ENCODE results near the gene VPS37C.
A peak's percentile ranks its signal among the peaks of the same experiment; 100 is the strongest.

DNA sequence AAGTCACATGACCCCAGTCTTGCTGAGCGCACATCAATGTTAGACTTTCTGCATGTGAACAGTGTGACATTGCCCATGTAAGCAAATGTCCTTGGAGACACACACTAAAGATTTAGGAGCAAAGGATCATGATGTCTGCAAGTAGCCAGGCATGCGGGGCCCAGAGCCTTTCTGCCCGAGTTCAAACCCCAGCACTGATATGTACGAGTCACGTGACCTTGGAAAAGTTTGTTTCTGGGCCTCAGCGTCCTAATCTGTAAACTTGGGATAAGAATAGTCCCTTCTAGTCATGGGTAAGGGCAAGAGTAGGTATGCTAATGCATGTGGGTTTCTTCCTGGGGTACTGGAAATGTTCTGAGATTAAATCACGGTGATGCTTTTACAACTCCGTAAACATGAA is 25.3 kb upstream of the VPS37C start:
- TF ChIP-seq FOXM1 (IDR thresholded peaks at IDR 0.05; ENCODE audit: borderline replicate concordance, low read depth) = no peak
- no peak for TF ChIP-seq REST (IDR thresholded peaks at IDR 0.05; ENCODE audit: low read depth)
- TF ChIP-seq RAD21 (IDR thresholded peaks at IDR 0.05; ENCODE audit: low read depth) = no peak
- TF ChIP-seq USF1 (IDR thresholded peaks at IDR 0.05) = 0 out of 2 replicates have a peak, but pooled peaks have one; percentile 15
- TF ChIP-seq TAF1 (IDR thresholded peaks at IDR 0.05; ENCODE audit: low read depth) = no peak
- TF ChIP-seq, protein P1, sequence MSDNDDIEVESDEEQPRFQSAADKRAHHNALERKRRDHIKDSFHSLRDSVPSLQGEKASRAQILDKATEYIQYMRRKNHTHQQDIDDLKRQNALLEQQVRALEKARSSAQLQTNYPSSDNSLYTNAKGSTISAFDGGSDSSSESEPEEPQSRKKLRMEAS (IDR thresholded peaks at IDR 0.05) = no peak
- no peak for TF ChIP-seq CEBPB (IDR thresholded peaks at IDR 0.05)
- TF ChIP-seq EP300 (IDR thresholded peaks at IDR 0.05; ENCODE audit: borderline replicate concordance) = no peak
- no peak for TF ChIP-seq YY1 (IDR thresholded peaks at IDR 0.05; ENCODE audit: low read depth)
- no peak for TF ChIP-seq TCF12 (IDR thresholded peaks at IDR 0.05; ENCODE audit: low read depth)
